ENCODE data around the gene RGS5.

RGS5 gene

GRCh38 chr1:163188947-163189346, 13.8 kb downstream of the RGS5 start:
- H3K4me3 ChIP-seq (ENCODE audit: low read length), result no peak overlapping the region
- DNase-seq (ENCODE audit: low read depth, low spot score), result no peak

- H3K4me3 ChIP-seq (ENCODE audit: low read length), result no peak overlapping the region
- DNase-seq (ENCODE audit: low read depth, low spot score), result no peak
Measured at GRCh38 chr1:163187849-163188248, 14.9 kb downstream of the RGS5 start.

GRCh38 chr1:163186862-163187261, 15.9 kb downstream of the RGS5 start:
- no peak overlapping the region for H3K4me3 ChIP-seq (ENCODE audit: low read length)
- no peak for DNase-seq (ENCODE audit: low read depth, low spot score)

GRCh38 chr1:163182330-163182949, 20.3 kb downstream of the RGS5 start:
- DNase-seq (ENCODE audit: low read depth, low spot score), result no peak
- H3K4me3 ChIP-seq (ENCODE audit: low read length), result no peak overlapping the region

GRCh38 chr1:163178628-163179027, 24.1 kb downstream of the RGS5 start:
- H3K4me3 ChIP-seq (ENCODE audit: low read length), result no peak overlapping the region
- DNase-seq (ENCODE audit: low read depth, low spot score), result no peak

GRCh38 chr1:163176797-163177196, 25.9 kb downstream of the RGS5 start:
- H3K4me3 ChIP-seq (ENCODE audit: low read length), result no peak overlapping the region
- no peak for DNase-seq (ENCODE audit: low read depth, low spot score)

- H3K4me3 ChIP-seq (ENCODE audit: low read length), result no peak overlapping the region
- DNase-seq (ENCODE audit: low read depth, low spot score), result peak; percentile 29
Measured at GRCh38 chr1:163174524-163175437, 27.9 kb downstream of the RGS5 start.

GRCh38 chr1:163173121-163173520, 29.6 kb downstream of the RGS5 start:
- DNase-seq (ENCODE audit: low read depth, low spot score), result no peak
- H3K4me3 ChIP-seq (ENCODE audit: low read length), result no peak overlapping the region

- DNase-seq (ENCODE audit: low read depth, low spot score), result no peak
- H3K4me3 ChIP-seq (ENCODE audit: low read length), result no peak overlapping the region
Measured at GRCh38 chr1:163172596-163172995, 30.1 kb downstream of the RGS5 start.

GRCh38 chr1:163171826-163172225, 30.9 kb downstream of the RGS5 start:
- no peak for DNase-seq (ENCODE audit: low read depth, low spot score)
- no peak overlapping the region for H3K4me3 ChIP-seq (ENCODE audit: low read length)

- no peak for DNase-seq (ENCODE audit: low read depth, low spot score)
- H3K4me3 ChIP-seq (ENCODE audit: low read length), result no peak overlapping the region
Measured at GRCh38 chr1:163170975-163171676, 31.6 kb downstream of the RGS5 start.

- no peak for DNase-seq (ENCODE audit: low read depth, low spot score)
- no peak overlapping the region for H3K4me3 ChIP-seq (ENCODE audit: low read length)
Measured at GRCh38 chr1:163170331-163170730, 32.4 kb downstream of the RGS5 start.

- H3K4me3 ChIP-seq (ENCODE audit: low read length), result no peak overlapping the region
- DNase-seq (ENCODE audit: low read depth, low spot score), result no peak
Measured at GRCh38 chr1:163169553-163169952, 33.2 kb downstream of the RGS5 start.

- no peak for DNase-seq (ENCODE audit: low read depth, low spot score)
- H3K4me3 ChIP-seq (ENCODE audit: low read length), result no peak overlapping the region
Measured at GRCh38 chr1:163168053-163168452, 34.7 kb downstream of the RGS5 start.

GRCh38 chr1:163166886-163167555, 35.7 kb downstream of the RGS5 start:
- DNase-seq (ENCODE audit: low read depth, low spot score), result no peak
- no peak overlapping the region for H3K4me3 ChIP-seq (ENCODE audit: low read length)

- DNase-seq (ENCODE audit: low read depth, low spot score), result no peak
- H3K4me3 ChIP-seq (ENCODE audit: low read length), result no peak overlapping the region
Measured at GRCh38 chr1:163165119-163165518, 37.6 kb downstream of the RGS5 start.

- no peak overlapping the region for H3K4me3 ChIP-seq (ENCODE audit: low read length)
- no peak for DNase-seq (ENCODE audit: low read depth, low spot score)
Measured at GRCh38 chr1:163163881-163164582, 38.7 kb downstream of the RGS5 start.

- DNase-seq (ENCODE audit: low read depth, low spot score), result no peak
Measured at GRCh38 chr1:163163163-163163562, 39.6 kb downstream of the RGS5 start.

GRCh38 chr1:163162381-163162914, 40.3 kb downstream of the RGS5 start:
- no peak for DNase-seq (ENCODE audit: low read depth, low spot score)
- no peak overlapping the region for H3K4me3 ChIP-seq (ENCODE audit: low read length)

More at GRCh38 chr1:163163163-163163562, 39.6 kb downstream of the RGS5 start:
- no peak overlapping the region for H3K4me3 ChIP-seq (ENCODE audit: low read length)

Measured in Jurkat, Clone E6-1 (cell line).